ENCODE measurements around the gene PLEKHM3.
"Not testable (repeated sequence)": the region's sequence is repeated elsewhere in the genome, so short reads cannot be mapped to it uniquely, and the experiment has no call there.

PLEKHM3 gene

DNA sequence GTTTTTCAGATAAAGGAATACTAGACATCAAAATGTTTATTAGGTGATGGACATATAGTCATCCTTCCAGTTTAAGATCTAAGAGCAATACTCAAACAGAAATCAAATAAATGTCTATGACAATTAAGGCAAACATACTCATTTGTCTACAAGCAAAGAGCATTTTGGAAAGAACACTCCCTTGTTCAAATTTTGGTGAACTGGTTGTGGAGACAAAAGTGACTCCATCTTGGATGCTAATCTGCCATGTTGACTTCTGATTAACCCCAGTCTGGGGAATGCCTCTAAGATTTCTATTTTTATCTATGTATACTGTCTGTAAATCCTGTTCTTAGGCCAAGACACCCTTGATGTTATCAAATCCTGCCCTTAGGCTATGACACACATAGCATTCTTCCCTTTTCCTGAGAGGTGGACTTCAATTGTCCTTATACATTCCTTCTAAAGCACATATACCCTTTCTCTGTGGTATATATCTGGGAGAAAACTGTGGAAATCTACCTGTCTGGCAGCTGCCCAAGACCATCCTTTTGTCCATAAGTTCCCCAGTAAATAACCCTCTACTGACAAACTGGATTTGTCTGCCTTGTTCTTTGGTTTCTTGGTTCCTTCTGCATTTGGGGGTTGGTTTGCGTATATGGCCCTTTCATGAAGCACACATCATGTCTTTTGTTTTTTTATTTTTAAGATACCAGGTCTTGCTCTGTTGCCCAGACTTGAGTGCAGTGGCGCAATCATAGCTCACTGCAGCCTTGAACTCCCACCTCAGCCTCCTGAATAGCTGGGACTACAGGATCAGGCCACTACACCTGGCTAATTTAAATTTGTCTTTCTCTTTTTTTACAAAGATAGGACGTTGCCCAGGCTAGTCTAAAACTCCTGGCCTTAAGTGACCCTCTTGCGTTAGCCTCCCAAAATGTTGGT lies 12.5 kb upstream of the PLEKHM3 start:
- no peak for DNase-seq

DNA sequence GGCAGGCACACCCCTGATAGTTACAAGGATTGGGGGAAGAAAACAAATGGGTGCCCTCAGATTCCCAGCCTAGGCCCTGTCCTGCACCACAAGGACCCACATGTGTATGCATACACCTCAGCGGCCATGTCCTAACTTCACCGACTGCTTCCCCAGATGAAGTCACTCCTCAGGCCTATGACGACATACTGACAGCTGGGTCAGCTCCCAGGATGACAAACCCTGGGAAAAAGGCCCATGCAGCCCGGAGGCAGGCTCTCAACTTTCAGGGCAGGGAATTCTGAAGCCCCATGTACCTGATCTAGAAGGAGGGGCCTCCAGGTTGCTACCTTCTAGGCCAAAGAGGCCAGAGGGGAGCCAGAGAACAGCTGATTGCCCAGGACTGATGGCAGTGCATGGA lies 11.0 kb upstream of the PLEKHM3 start:
- no peak for DNase-seq

DNA sequence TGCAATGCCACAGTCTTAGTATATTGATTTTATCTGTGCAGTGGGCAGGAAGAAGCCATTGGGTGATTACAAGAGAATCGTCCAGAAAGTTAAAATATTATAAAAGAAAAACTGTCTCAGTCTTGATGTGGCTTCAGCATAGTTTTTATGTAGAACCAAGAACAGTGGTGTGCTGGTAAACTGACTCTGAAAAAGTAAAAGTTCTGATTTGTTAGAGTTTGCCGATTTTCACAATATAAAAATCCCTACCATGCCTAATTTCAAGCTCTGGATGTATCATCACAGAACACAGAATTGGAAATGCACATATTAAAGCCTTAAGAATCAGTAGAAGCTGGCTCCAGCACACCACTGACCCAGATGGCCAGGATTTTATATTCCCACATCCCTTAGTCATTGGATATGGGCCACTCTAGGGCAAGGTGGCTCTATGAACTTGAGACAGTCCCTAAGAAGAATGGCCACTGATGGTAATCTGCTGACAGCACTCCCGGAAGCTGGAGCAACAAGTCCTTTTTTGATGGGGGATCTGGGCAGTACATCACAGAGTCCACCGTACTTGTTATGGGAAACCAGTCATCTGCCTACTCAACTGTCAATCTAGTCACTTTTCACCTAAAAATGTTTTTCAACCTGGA lies 9.3 kb upstream of the PLEKHM3 start:
- no peak for DNase-seq

DNA sequence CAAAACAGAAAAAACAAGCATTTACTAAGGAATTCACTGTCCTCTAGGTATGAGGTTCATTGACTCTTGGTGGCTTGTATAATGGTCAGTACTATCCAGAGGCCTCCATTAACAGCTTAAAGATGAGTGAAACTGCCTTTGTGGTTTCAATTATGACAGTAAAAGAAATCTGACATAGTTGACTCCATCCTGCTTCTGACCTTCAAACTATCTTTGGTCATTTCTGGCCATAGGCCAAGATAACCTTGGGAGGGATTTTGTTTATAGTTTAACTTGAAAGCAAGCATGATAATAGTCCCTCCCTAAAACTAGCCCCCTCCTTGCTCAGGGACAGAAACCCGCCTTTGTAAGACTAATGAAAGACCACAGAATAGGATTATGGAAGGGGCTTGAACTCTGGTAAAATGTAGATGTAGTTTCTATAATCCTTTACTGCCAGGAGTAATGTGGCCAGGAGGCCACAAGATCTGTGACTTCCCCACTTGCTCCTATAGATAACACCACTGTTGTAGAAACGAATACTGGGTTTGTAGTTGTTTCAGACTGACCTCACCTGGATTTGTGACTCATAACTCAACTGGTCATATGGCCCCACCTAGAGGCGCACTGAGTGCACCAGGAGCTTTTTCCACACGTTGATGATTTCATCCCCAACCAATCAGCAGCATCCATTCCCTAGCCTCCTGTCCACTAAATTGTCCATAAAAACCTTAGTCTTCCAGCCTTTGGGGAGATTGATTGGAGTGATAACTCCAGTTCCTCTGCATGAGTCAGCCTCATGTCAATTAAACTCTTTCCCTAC lies 8.6 kb upstream of the PLEKHM3 start:
- DNase-seq, result no peak

DNA sequence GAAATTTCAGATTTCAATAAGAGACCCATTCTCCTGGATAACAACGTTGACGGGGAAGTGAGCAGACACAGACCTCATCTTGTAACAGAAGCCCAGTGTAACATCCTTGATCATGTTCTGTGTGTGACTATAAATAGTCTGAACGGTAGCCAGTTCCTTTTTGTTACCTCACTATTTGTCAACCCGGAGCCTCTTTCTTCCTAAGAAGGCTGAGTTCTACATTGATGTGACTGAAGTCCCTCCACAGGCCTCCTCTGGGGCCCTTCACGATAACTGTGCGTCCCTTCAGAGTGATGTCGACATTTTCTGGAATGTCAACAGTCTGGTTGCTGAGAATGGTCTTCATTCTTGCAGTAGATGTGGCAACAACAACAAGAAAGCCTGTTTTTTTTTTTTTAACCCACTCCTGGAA lies 6.3 kb upstream of the PLEKHM3 start:
- no peak for DNase-seq

DNA sequence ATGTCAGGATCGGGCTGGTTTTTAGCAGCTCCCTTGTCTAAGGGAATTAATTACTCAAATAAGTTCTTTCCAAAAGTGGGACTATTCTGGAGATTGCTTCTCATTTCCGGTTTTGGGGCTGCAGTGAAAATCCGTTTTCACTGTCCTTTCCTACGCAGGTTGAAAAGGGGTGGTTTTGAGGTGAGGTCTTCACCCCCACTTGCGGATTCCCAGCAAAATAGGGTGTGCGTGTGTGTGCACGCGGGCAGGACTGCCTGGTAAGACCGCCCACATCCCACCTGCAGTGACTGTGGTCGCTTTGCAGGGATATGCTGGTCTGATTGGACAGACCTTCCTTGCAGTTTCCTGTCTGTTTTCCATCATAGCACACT lies 472 bp upstream of the PLEKHM3 start:
- no peak for DNase-seq

DNA sequence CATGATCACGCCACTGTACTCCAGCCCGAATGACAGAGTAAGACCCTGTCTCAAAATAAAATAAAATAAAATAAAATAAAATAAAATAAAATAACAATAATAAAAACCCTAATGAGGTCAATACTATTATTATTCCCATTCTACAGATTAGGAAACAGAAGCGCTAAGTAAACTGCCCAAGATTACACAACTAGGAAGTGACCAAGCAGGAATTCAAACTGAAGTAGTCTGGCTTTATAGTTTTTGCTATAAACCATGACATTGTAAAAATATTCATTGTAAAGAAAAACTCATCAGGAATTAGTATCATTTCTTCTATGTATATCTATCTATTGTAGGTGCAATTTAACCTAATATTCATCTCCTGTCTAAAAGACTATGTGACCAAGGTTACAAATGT lies 1.2 kb downstream of the PLEKHM3 start:
- no peak for DNase-seq

DNA sequence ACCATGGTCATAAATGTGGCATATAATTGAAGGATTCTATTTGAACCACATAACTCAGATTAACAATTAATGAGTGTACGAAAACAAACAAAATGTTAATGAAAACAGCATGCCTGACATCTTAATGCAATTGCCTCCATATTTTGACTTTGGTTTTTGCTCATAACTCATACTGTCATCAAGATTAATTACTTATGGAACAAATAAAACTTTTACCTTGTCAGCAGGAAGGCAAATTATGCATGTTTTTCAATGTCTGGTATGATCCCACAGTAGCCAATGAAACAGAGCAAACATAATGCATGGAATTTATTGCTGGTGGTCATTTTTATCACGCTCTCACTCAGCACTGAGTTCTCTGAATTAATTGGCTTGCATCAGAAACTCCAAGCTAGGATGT lies 5.1 kb downstream of the PLEKHM3 start:
- no peak for DNase-seq

DNA sequence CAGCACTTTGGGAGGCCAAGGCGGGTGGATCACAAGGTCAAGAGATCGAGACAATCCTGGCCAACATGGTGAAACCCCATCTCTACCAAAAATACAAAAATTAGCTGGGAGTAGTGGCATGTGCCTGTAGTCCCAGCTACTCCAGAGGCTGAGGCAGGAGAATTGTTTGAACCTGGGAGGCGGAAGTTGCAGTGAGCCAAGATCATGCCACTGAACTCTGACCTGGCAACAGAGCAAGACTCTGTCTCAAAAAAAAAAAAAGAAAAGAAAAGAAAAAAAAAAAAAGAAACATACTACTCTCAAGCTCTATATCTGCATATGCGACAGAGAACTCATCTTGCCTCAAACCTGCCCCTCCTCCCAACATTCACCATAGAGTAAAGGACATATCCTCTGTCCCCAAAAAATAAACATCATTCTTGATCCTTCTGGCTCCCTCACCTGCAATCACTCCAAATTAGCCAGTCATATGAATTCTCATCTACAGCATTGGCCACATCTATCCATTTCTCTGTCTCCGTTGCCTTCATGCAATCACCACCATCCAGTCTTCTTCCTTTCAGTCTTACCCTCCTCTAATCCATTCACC lies 7.1 kb downstream of the PLEKHM3 start:
- not testable (repeated sequence) for DNase-seq

DNA sequence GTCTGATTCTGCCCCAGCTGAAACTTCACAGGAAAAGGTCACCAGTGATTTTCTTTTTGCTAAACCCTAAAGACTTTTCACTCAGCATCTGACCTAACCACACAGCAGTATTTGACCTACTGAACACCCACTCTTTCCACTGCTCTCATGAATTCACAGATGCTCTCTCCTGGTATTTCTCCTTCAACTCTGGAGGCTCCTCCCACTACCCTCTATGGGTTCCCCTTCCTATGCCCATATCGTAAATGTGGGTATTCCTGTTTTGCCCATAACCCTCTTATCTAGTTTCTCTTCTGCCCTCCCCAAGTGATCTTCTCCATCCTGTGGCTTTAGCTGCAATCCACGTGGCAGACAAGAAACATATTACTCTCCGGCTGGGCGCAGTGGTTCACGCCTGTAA lies 7.6 kb downstream of the PLEKHM3 start:
- no peak for DNase-seq

DNA sequence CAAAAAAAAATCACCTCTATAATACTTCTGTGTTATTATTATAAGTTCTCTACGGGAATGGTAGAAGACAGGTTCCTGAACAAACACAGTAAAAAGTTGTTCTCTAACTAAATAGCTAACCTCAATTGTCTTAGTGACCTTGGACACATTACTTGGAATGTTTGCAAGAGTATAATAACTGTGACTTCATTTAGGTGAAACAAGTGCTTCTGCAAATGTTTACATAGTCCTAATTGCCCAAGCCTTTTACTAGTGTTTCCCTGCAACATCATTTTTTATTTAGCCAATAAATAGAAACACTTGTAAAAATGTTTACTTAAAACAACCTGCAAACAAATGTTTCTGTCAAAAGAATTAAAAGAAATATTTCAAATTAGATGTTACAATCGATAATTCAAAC lies 9.9 kb downstream of the PLEKHM3 start:
- DNase-seq, result no peak

DNA sequence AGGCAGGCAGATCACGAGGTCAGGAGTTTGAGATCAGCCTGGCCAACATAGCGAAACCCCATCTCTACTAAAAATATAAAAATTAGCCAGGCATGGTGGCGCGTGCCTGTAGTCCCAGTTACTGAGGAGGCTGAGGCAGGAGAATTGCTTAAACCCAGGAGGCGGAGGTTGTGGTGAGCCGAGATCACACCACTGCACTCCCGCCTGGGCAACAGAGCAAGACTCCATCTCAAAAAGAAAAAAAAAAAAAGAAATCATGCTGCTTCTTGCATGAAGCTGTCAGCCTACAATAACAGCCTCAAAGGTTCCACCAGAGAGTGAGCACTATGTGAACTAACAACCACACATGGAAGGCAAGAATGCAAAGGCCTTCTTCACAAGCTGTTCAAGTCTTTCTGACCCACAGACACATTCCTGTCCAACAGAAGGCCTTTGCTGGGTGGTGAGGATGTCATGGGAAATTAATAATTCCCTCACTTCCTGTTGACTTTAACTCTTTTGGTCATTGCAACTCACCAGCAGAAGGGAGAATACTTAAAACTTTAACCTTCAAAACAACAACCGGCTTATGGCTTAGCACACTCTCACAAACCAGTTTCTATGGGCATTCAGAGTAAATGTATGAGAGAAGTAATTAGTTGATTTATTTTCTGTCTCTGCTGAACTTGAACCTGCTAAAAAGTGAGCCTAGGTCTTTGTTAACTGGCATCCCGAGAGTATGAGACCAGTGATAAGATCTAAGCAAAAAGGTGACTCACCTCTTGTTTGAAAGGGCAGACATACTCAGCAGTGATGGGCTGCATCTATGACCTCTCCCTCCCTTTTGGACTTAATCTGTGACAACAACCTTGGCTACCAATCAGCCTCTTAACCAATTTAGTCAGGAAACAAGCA lies 11.8 kb downstream of the PLEKHM3 start:
- DNase-seq, result no peak

DNA sequence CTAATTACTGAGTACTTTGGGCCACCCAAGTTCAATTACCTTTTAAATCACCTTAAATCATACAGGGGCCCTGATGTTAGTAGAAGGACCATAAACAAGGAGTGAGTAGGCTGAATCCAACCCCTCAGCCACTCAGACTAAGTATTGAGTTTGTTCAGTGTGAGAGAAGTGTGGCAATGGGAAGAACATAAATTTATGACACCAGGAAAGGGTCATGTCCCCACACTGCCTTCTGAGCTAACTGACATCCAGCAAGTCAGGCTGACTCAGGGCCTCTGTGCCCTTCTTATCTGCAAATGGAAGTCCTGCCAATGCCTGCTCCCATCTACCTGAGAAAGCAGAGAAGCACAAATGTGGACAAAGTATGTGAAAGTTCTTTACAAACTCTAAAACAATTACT lies 12.9 kb downstream of the PLEKHM3 start:
- DNase-seq, result no peak

DNA sequence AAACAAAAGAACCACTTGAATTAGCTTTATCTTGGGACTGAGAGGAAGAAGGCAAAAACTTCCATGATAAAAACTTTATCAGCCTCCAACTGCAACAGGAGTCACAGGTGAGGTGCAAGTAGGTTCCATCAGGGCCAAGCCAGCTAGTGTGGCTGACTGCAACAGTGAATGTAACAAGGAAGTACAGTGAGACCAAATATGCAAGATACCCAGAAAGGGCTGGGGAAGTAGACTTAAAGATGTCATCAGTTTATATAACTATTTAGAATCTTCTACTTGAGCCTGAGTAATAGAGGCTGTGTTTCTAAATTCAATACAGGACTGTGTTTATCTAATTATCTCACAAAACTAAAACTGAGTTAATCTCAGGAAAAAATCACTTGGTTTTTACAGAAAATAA lies 14.8 kb downstream of the PLEKHM3 start:
- DNase-seq, result no peak

DNA sequence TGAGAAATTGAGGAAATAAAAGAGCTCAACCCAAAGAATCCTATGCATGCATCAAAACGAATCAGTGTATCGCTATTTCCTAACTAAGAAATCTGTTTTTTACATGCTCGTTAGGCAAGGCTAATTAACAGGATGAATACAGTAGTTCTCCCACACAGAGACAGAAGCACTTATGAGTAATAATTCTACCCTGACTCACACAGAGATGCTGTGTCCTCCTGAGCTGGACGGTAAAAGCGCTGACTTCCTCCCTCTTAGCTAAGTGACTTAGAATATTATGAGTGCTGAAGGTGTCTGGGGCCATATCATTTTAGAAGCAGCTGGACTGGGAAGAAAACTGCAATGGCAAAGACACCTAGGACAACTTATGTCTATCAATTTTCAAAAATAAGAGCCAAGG lies 18.5 kb downstream of the PLEKHM3 start:
- DNase-seq, result no peak

DNA sequence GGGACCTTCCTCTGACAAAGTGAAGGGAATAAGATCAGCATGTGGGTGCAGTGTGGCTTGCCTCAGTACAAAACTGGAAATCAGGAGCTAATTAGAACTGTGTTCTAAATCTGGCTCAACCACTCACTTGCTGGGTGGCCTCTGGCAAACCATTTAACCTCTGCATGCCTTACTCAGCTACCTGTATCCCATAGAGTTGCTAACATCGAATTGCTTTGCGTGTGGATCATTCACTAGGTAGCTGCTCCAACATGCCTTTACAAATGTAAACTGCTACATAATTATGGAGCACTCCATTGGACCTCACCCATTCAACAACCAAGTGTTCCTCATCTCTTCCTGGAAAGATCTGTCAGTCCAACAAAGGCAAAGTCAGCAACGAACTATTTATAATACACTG lies 19.0 kb downstream of the PLEKHM3 start:
- no peak for DNase-seq

DNA sequence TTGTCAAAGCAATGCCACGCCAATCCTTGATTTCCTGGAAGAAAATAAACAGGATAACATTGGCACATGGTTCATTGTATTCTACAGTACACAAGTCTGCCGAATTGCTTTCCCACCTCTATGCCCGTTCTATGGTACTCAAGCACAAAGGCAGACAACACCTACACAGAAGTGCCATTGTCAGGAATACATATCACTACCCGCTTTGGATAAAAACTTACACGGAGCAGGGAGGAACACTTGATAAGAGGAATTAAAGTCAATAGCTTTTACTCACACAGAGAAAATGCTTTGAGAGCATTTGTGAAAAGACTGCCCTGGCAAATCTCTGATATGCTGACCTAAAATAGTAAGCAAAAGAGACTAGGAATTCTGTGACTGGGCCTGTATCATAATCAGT lies 23.4 kb downstream of the PLEKHM3 start:
- no peak for DNase-seq

DNA sequence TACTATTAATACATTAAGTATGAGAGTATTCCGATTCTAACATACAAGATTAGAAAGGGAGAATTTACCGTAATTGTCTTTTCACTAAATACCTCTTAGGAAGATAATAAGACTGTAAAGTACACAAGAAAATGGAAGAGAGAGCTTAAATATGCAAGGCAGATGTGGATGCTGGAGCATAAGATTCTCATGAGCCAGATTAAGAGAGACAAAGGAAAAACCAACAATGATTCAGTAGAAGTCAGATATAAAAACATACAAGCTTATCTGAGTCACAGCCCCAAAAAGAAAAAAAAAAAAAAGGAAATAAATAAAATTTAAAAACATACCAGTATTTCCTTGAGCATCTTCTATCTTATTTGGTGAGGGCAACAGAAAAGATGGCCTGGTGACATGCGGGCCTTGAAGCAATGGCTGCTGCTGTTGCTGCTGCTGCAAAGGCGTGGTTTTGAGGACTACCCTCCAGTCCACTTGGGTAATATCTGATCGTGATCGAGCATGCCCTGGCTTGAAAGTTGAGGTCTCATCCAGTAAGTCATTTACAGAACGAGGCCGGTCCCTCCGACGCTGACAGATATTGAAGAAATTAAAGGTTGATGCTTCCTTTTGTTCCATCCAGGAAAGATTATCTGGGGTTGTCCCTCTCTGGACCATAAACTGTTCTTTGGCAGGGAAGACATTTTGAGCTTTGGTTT lies 24.5 kb downstream of the PLEKHM3 start:
- no peak for DNase-seq

DNA sequence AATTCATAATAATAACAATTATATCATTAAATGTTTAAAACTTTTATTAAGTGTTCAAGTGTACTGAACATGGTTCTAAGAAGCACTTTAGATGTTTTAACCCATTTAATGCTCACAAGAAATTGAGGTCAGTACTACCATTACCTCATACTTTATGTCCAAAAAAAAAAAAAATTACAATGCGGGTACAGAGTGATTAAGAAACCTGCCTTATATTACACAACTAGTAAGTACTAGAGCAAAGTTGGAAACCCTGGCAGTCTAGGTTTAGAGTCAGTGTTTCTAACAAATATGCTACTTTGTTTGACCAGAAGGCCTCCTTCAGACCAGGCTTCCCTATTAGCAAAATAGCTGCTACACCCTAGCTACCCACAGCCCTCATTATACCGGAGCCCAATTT lies 28.5 kb downstream of the PLEKHM3 start:
- no peak for DNase-seq

DNA sequence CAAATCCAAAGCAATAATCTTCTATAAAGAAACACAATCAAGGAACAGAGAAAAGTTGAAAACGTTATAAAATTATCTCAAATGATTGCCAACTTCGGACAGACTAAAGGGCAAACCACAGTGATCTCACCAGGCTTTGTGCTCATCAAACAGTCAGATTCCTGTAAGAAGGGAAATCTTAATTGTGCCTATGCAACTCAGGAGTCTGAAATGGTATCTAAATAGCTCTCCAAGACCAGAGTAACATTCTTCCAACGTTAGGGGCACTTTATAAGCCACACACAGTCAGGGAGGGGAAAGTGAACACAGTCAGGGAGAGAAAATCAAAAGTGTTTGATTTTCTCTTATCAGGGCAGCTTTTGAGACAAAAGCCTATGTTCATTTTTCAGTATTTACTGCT lies 29.4 kb downstream of the PLEKHM3 start:
- DNase-seq, result no peak

DNA sequence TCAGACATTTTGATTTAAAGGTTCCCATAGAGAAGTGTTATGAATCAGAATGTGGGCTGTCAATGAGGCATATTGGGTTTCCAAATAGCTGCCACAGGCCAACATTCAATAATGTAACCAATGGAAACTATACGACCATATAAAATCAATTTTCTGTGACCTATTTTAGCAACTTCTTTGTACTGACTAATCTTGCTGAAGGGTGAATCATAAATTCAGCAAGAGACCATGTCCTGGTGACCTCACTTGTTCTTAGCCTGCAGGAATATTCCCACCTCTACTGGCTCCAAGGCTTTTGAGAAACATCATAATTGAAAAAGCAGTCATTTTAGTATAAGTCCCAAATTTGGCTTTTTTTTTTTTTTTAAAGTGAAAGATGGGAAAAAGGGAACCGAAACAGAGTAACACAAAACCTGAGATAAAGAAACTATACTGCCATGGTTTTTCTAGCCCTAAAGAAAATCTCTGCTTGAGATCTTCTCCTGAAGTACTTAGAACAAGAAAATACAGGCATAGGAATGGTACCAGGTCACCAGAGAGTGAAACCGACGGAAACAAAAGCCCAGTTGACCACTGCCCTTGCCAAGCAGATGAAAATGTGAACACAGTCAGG lies 32.1 kb downstream of the PLEKHM3 start:
- DNase-seq, result no peak

All from activated CD4-positive, alpha-beta T cell treated with anti-CD3 and anti-CD28 coated beads for 1 hour (primary cell).